Measurements from ENCODE around the gene CFAP68. TPM values are rescaled to one million over a fixed set of nuclear protein-coding genes. Genes with fewer than 3 reads are reported as not detected.

Gene CFAP68
- total and polyA plus RNA-seq, 2 of the 8 experiments (the other 6 are each of a cell fraction or from before 2014, with no cell fraction given): 21.4 to 43.1 TPM

GRCh38 chr11:111846636-111847035, 32.7 kb upstream of the CFAP68 start (continued):
- TF ChIP-seq ATF2 (IDR thresholded peaks at IDR 0.05; ENCODE audit: low read length) (no peak), ATF3 (IDR thresholded peaks at IDR 0.05; ENCODE audit: insufficient read depth, low read depth, low read length) (no peak), POLR2AphosphoS5 (IDR thresholded peaks at IDR 0.05; ENCODE audit: low read depth, low read length) (no peak), EGR1 (IDR thresholded peaks at IDR 0.05; ENCODE audit: borderline replicate concordance, low read depth, low read length) (no peak), JUN (IDR thresholded peaks at IDR 0.05; ENCODE audit: low read depth, low read length) (no peak), FOSL1 (IDR thresholded peaks at IDR 0.05; ENCODE audit: insufficient read depth, low read depth, low read length) (no peak), SAP30 (IDR thresholded peaks at IDR 0.05; ENCODE audit: insufficient read depth, insufficient replicate concordance, low read length) (no peak), JUND (IDR thresholded peaks at IDR 0.05; ENCODE audit: low read length) (no peak), MAFK (IDR thresholded peaks at IDR 0.05; ENCODE audit: low read depth, low read length) (no peak)
